K562 (cell line): ENCODE data around the gene TSSK6. TPM values are rescaled to one million over a fixed set of nuclear protein-coding genes. Genes with fewer than 3 reads are reported as not detected.

Experiments
- ATAC-seq: fragments of 200-7000 bp; cut with Tn5 transposase; 3 replicates; pipeline ENCODE4 v1.9.1; 2020; ENCODE audit warnings: moderate library complexity
- BruUV-seq: library from RNA; stranded (reverse); fragments of 400-500 nt; replicated peaks from 2 replicates; lab custom pipeline; 2021; lab: Mats Ljungman, UMichigan
- CTCF ChIA-PET: fragments of 300-600 bp; formaldehyde crosslinking; extraction: SDS; loops from one replicate; lab custom pipeline; 2021; ENCODE audit warnings: low intra/inter-chr PET ratio; lab: Yijun Ruan, JAX
- POLR2A ChIA-PET: fragments of 300-600, 350-650 bp; sonication (Branson Sonifier 250); formaldehyde crosslinking; extraction: SDS; loops from one replicate; lab custom pipeline; 2021; ENCODE audit warnings: antibody characterized with exemption, inconsistent platforms; lab: Yijun Ruan, JAX
- DNase-seq, 4 experiments: peaks; one replicate each; pipeline versions ENCODE4 v3.0.0 to v3.0.0-alpha.2; 2011 to 2018; ENCODE audit warnings: low spot score in 3 of 4, mixed read lengths in 3 of 4; ENCODE audit errors: extremely low read depth in 1 of 4
- FAIRE-seq: peaks from 2 replicates; lab custom pipeline; 2011; peaks lifted over from hg19 to GRCh38; lab: Jason Lieb, UNC
- H2AFZ ChIP-seq: 2 replicates; pipeline ENCODE4 v1.6.0; 2011; ENCODE audit warnings: low read depth, low read length, control low read depth, inconsistent platforms
- H3K27ac ChIP-seq: fragments of 200-600 bp; 3 replicates; pipeline ENCODE4 v1.8.0; 2011; ENCODE audit warnings: low read depth, mild to moderate bottlenecking, control low read depth, inconsistent platforms, low read length, moderate library complexity, mixed read lengths; ENCODE audit errors: extremely low read depth
- H3K27me3 ChIP-seq, 2 experiments: fragments of 300-600 bp in 1 of 2; 2 replicates in 1 of 2; 3 replicates in 1 of 2; pipeline versions ENCODE4 v1.6.0 to v1.8.0; 2011; ENCODE audit warnings: inconsistent platforms in 2 of 2, low read length in 2 of 2, mild to moderate bottlenecking in 1 of 2, mixed read lengths in 1 of 2, moderate library complexity in 1 of 2; ENCODE audit not compliant: control insufficient read depth in 2 of 2, insufficient read depth in 2 of 2
- H3K36me3 ChIP-seq: fragments of 300-600 bp; 3 replicates; pipeline ENCODE4 v1.8.0; 2011; ENCODE audit warnings: mild to moderate bottlenecking, low read length, inconsistent platforms; ENCODE audit not compliant: control insufficient read depth, insufficient read depth
- H3K4me1 ChIP-seq, 2 experiments: fragments of 200-600 bp in 1 of 2; replicated peaks in 1 of 2; 2 replicates in 1 of 2; 3 replicates in 1 of 2; pipeline versions ENCODE4 v1.5.1 to v1.8.0; 2011; ENCODE audit warnings: inconsistent platforms in 2 of 2, low read length in 2 of 2, mild to moderate bottlenecking in 1 of 2, mixed read lengths in 1 of 2, moderate library complexity in 1 of 2; ENCODE audit not compliant: control insufficient read depth in 2 of 2, insufficient read depth in 2 of 2
- H3K4me2 ChIP-seq: 2 replicates; pipeline ENCODE4 v1.6.1; 2011; ENCODE audit warnings: low read length, control low read depth, inconsistent platforms, mixed read lengths; ENCODE audit not compliant: insufficient read depth
- H3K4me3 ChIP-seq: fragments of 200-600 bp; sonication (generic), shearing (Covaris generic); 2 replicates; pipeline ENCODE4 v1.5.1; 2016; ENCODE audit warnings: control low read depth, inconsistent platforms
- H3K79me2 ChIP-seq: fragments of 200-600 bp; 3 replicates; pipeline ENCODE4 v1.8.0; 2011; ENCODE audit warnings: low read length, inconsistent platforms; ENCODE audit not compliant: control insufficient read depth, insufficient read depth
- H3K9ac ChIP-seq, 2 experiments: 2 replicates each; pipeline versions ENCODE4 v1.6.0 to v1.6.1; 2011; ENCODE audit warnings: low read depth in 2 of 2, low read length in 2 of 2, control low read depth in 1 of 2, inconsistent platforms in 1 of 2, mild to moderate bottlenecking in 1 of 2, mixed read lengths in 1 of 2; ENCODE audit not compliant: insufficient read depth in 1 of 2
- H3K9me1 ChIP-seq: one replicate; pipeline ENCODE4 v1.6.0; 2011; ENCODE audit warnings: inconsistent platforms, mild to moderate bottlenecking, low read length, moderate library complexity; ENCODE audit not compliant: control insufficient read depth, insufficient read depth
- H3K9me3 ChIP-seq: replicated peaks from 2 replicates; pipeline ENCODE4 v1.5.1; 2011; ENCODE audit warnings: low read depth, low read length, inconsistent platforms; ENCODE audit not compliant: control insufficient read depth, insufficient read depth
- H4K20me1 ChIP-seq: replicated peaks from 2 replicates; pipeline ENCODE4 v1.6.1; 2011; ENCODE audit warnings: low read length, inconsistent platforms, mixed read lengths; ENCODE audit not compliant: control insufficient read depth, insufficient read depth
- CTBP1 ChIP-seq: fragments of 450-650 bp; IDR thresholded peaks from 2 replicates; pipeline ENCODE4 v1.6.1; 2016; ENCODE audit warnings: borderline replicate concordance
- DMBX1 ChIP-seq: fragments of 250-450 bp; sonication (Bioruptor Pico); IDR thresholded peaks from 2 replicates; pipeline ENCODE4 v1.8.0; 2022; ENCODE audit warnings: inconsistent platforms, mild to moderate bottlenecking, moderate library complexity, borderline replicate concordance
- KAT7 ChIP-seq: sonication (generic); formaldehyde crosslinking; IDR thresholded peaks from 2 replicates; pipeline ENCODE4 v1.8.0; 2022; ENCODE audit warnings: missing genetic modification reagents, mild to moderate bottlenecking, borderline replicate concordance
- RBM34 ChIP-seq: fragments of 200-400 bp; formaldehyde crosslinking; IDR thresholded peaks from 2 replicates; pipeline ENCODE4 v1.6.1; 2018; ENCODE audit warnings: low read length, borderline replicate concordance; ENCODE audit not compliant: insufficient read depth
- SMARCA4 ChIP-seq: fragments of 450-650 bp; IDR thresholded peaks from 2 replicates; pipeline ENCODE4 v1.6.1; 2016
- SMARCB1 ChIP-seq: IDR thresholded peaks from 2 replicates; pipeline ENCODE4 v1.6.1; 2011; ENCODE audit warnings: improper control_type of control experiment, low read depth; ENCODE audit not compliant: insufficient read length
- ZEB2 ChIP-seq: fragments of 450-650 bp; IDR thresholded peaks from 2 replicates; pipeline ENCODE4 v1.6.1; 2016
- WGBS: fragments of 100-300 bp; shearing (Covaris generic); methylation state at CpG from one replicate; pipeline ENCODE4 v1.1.6; 2016; ENCODE audit warnings: low coverage, mixed read lengths; ENCODE audit not compliant: insufficient coverage; ENCODE audit errors: missing lambda C conversion rate; 5-methylcytosine and 5-hydroxymethylcytosine counted together
- in situ Hi-C: fragments of 300-500 bp; cut with MboI; formaldehyde crosslinking; loops from 4 replicates; pipeline ENCODE4 v1.15.0; 2018; ENCODE audit warnings: inconsistent platforms, mixed read lengths
- intact Hi-C: fragments of 100-400 bp; cut with micrococcal nuclease; formaldehyde crosslinking; loops from 2 replicates; pipeline ENCODE4 v1.14.2; 2022
- polyA plus RNA-seq, 8 experiments: library from polyadenylated mRNA; depleted of rRNA in 4 of 8; stranded (reverse) in 5 of 8; unstranded in 3 of 8; fragments of >200 nt; fragmentation: Nextera tagmentation in 2 of 8; fragmentation: Illumina TruSeq in 1 of 8; extraction: Ambion mirVana in 2 of 8; extraction: Trizol in 1 of 8; gene quantifications; 2 replicates each; pipeline versions ENCODE4 v1.2.1 to v1.2.3, GENCODE V29; 2011 to 2014; ENCODE audit warnings: inconsistent platforms in 1 of 8, missing spikeins in 1 of 8
- total RNA-seq, 7 experiments: library from RNA; depleted of rRNA in 6 of 7; stranded (reverse); fragments of >200 nt in 6 of 7; fragmentation: Illumina TruSeq in 2 of 7; extraction: Trizol in 2 of 7; gene quantifications; 2 replicates each; pipeline versions ENCODE4 v1.2.1 to v1.2.3, GENCODE V29; 2011 to 2021; ENCODE audit warnings: low replicate concordance in 1 of 7
- TF ChIP-seq, protein P1 (sequence below): sonication (generic); formaldehyde crosslinking; IDR thresholded peaks from 2 replicates; pipeline ENCODE4 v1.8.0; 2022; ENCODE audit warnings: missing genetic modification reagents, mild to moderate bottlenecking, borderline replicate concordance

TSSK6 gene
- total and polyA plus RNA-seq, 9 of the 15 experiments (the other 6 are each of a cell fraction or from before 2014, with no cell fraction given), result 0.21 to 2.6 (median 1.5) TPM; not detected in 3

DNA sequence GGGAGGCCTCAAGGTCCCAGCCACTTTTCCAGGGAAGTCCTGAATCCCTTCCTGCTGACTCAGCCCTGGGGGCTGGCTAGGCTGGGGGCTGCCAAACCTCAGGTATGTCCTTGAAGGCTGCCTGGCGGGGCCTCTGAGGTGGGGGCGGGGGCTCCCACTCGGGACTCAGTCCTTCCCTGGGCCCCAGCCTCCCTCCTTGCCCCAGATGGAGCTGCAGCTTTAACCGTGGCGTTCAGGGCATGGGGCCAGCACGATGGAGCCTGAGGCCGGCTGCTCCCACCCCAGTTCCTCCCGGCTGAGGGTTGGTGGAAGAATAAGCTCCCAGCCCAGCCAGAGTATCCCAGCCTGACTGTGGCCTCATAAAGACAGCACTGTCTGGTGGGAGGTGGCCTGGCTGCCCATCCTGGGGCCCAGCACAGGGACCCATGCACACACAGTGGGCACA, 35.2 kb upstream of the TSSK6 start (continued):
- TF ChIP-seq, protein P1, sequence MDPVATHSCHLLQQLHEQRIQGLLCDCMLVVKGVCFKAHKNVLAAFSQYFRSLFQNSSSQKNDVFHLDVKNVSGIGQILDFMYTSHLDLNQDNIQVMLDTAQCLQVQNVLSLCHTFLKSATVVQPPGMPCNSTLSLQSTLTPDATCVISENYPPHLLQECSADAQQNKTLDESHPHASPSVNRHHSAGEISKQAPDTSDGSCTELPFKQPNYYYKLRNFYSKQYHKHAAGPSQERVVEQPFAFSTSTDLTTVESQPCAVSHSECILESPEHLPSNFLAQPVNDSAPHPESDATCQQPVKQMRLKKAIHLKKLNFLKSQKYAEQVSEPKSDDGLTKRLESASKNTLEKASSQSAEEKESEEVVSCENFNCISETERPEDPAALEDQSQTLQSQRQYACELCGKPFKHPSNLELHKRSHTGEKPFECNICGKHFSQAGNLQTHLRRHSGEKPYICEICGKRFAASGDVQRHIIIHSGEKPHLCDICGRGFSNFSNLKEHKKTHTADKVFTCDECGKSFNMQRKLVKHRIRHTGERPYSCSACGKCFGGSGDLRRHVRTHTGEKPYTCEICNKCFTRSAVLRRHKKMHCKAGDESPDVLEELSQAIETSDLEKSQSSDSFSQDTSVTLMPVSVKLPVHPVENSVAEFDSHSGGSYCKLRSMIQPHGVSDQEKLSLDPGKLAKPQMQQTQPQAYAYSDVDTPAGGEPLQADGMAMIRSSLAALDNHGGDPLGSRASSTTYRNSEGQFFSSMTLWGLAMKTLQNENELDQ (CRISPR knock-in tag), result no peak
- TF ChIP-seq RBM34 (no peak), SMARCB1 (no peak), DMBX1 (no peak), KAT7 (CRISPR knock-in tag) (no peak)

DNA sequence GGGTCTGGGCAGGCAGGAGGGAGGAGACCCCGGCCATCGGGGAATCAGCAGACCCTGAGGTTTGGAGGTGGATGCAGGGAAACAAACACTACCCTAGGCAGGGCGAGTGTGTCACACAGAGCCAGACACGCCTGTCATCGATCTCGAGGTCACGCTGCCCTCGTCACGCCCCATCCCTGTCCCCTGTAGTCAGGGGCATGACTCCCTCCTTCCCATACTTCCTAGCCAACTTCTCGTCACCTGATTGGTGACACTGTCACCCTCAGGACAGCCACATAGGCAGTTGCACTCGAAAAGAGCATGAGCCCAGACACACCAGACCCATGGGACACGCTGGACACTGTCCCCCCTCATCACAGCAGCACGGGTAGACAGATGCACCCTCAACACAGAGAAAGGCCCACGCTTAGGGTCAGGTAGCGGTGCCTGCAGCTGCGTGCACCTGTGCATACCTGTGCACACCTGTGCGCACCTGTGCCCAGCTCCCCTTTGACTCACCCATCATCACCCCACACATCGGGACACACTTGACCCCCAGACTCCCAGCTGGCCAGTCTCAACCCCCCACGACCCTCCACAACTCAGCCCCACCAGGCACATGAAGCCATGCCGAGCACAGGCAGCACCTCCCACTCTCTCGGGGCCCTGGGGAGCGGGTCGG, 34.6 kb upstream of the TSSK6 start:
- ChIA-PET CTCF (no interaction called here), POLR2A (interaction anchor here (0.8 to 1.9 kb wide), 5 partner anchors 9 to 70 kb away, joined by 3 to 7 read pairs (median 4); no protein-coding TSS in a partner anchor)
- intact Hi-C loops, result loop anchor here (5.0 kb wide), 1 partner anchor 92 kb away; the partner anchor contains the start of gene GMIP
- Histone ChIP-seq H3K9me1 (no peaks in the 10 kb centered on the region), H3K36me3 (no peaks in the 10 kb centered on the region), H3K27ac (no peak overlapping the region), H3K4me1 (peaks cover 0 to 46% of the 10 kb centered on the region in 2 experiments; a peak in 2 of 5 replicates), H3K79me2 (no peaks in the 10 kb centered on the region), H4K20me1 (0 out of 2 replicates have a peak, but pooled peaks cover 5% of the 10 kb centered on the region), H3K4me2 (no peak overlapping the region), H3K9me3 (no peaks in the 10 kb centered on the region), H2AFZ (no peak overlapping the region), H3K9ac (no peak overlapping the region), H3K27me3 (peaks cover 5 to 52% of the 10 kb centered on the region in 2 experiments), H3K4me3 (no peak overlapping the region)
- WGBS, result 4% methylated on average over 23 of the region's 23 CpGs
- no peak for DNase-seq
- in situ Hi-C loops, result loop anchor here (10.0 to 25.0 kb wide), 2 partner anchors 87 to 405 kb away; partner anchors contain the start of genes GMIP and LPAR2
- BruUV-seq, result no TSS peak
- TF ChIP-seq ZEB2 (peak; percentile 94), CTBP1 (peak; percentile 34; the same call in 1 of the 2 replicates), SMARCA4 (no peak)
- ATAC-seq, result no peak
- FAIRE-seq, result no peak
